Upper lobe of left lung (tissue), 4 donors: ENCODE results near the gene XPR1.

Source experiments
- CTCF ChIP-seq, 6 experiments: fragments of 450-650 bp in 4 of 6; fragments of 200-600 bp in 2 of 6; sonication (generic) in 2 of 6; IDR thresholded peaks; one replicate each; pipeline ENCODE4 v1.5.1; 2016 to 2019; ENCODE audit warnings: antibody characterized with exemption in 6 of 6
- EP300 ChIP-seq, 4 donors: sonication (generic); formaldehyde crosslinking; IDR thresholded peaks; one replicate each; pipeline ENCODE4 v1.5.1; 2017; ENCODE audit warnings: antibody characterized with exemption in 4 of 4, control low read depth in 2 of 4
- POLR2A ChIP-seq, 4 donors: fragments of 450-650 bp; IDR thresholded peaks; one replicate each; pipeline ENCODE4 v1.5.1; 2016 to 2017; ENCODE audit warnings: antibody characterized with exemption in 4 of 4, mild to moderate bottlenecking in 2 of 4
- POLR2AphosphoS5 ChIP-seq, 2 donors: sonication (generic); formaldehyde crosslinking; IDR thresholded peaks; one replicate each; pipeline ENCODE4 v1.5.1; 2017; ENCODE audit warnings: antibody characterized with exemption in 2 of 2

GRCh38 chr1:180816132-180816531 lies 184.3 kb downstream of the XPR1 start:
- no peak for TF ChIP-seq EP300 (IDR thresholded peaks at IDR 0.05)
- no peak for TF ChIP-seq CTCF (IDR thresholded peaks at IDR 0.05)
- no peak for TF ChIP-seq POLR2A (IDR thresholded peaks at IDR 0.05)
- no peak for TF ChIP-seq POLR2AphosphoS5 (IDR thresholded peaks at IDR 0.05)
